ENCODE data around the gene SLC35D1. TPM values are rescaled to one million over a fixed set of nuclear protein-coding genes. Genes with fewer than 3 reads are reported as not detected.

The SLC35D1 gene
- polyA plus RNA-seq, 1 donor (not counting 4 experiments of a cell fraction or from before 2014, with no cell fraction given), result 12.2 TPM

- Histone ChIP-seq H3K36me3 (ENCODE audit: control insufficient read depth in 2 of 2, extremely low read depth in 1 of 2, insufficient read depth in 2 of 2, low read length in 2 of 2) (peaks cover 0 to 8% of the 10 kb centered on the region in 2 experiments), H3K79me2 (ENCODE audit: control insufficient read depth, insufficient read depth, low read length) (no peaks in the 10 kb centered on the region), H3K4me1 (ENCODE audit: control insufficient read depth, extremely low read depth, insufficient read depth, low read length) (no peaks in the 10 kb centered on the region), H3K27me3 (ENCODE audit: control insufficient read depth, extremely low read depth, insufficient read depth, low read length) (no peaks in the 10 kb centered on the region), H3K9me1 (ENCODE audit: control insufficient read depth, extremely low read depth, insufficient read depth, low read length) (no peaks in the 10 kb centered on the region), H3K9ac (ENCODE audit: control insufficient read depth, extremely low read depth, insufficient read depth, low read length) (no peak overlapping the region), H3K9me3 (ENCODE audit: control insufficient read depth, low read depth, low read length) (no peaks in the 10 kb centered on the region), H3K27ac (ENCODE audit: control insufficient read depth, insufficient read depth, low read length) (no peak overlapping the region), H3K4me3 (ENCODE audit: control insufficient read depth in 2 of 3, extremely low read depth in 1 of 3, insufficient read depth in 2 of 3, low read depth in 1 of 3, low read length in 3 of 3) (no peak overlapping the region), H3K4me2 (ENCODE audit: control insufficient read depth, extremely low read depth, insufficient read depth, low read depth, low read length) (no peak overlapping the region), H2AFZ (ENCODE audit: control insufficient read depth, low read length) (no peak overlapping the region), H4K20me1 (ENCODE audit: control insufficient read depth, extremely low read depth, insufficient read depth, low read length) (no peaks in the 10 kb centered on the region)
- FAIRE-seq, result peak; percentile 99
- dilution Hi-C loops (cut with MboI; ENCODE audit: extremely low pct_ligation_motif_present, low sequenced_read_pairs), result no loop called here
- peak; percentile 82 to 86 (median 83) for TF ChIP-seq CTCF (optimal IDR thresholded peaks at IDR 0.05 in 1 of 3, IDR thresholded peaks at IDR 0.05 in 1 of 3, conservative IDR thresholded peaks at IDR 0.05 in 1 of 3; ENCODE audit: extremely low read depth in 1 of 3, insufficient read depth in 2 of 3, low read length in 3 of 3)
- TF ChIP-seq EZH2 (IDR thresholded peaks at IDR 0.05; ENCODE audit: low read length), result no peak
- no peak for DNase-seq (ENCODE audit: low read depth, low spot score)
Measured at GRCh38 chr1:66996018-66996682, 57.8 kb downstream of the SLC35D1 start.

DNA sequence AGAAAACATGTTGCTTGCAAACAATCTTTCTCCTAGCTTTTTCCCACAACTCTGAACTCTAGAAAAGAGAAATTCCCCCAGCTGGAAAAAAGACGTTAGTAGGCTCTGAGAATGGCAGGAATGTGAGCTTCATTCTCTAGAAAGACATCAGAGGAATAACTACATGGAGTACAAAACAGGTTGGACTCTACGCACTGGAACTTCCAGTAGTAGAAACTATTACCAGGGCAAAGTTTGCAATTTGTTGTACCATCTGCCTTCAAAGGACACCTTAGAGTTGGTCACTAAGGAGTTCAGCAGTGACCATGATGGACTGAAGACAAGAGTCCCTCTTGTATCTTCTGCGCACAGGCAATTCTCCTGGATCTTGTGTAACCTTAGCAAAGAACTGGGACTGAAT lies 60.9 kb downstream of the SLC35D1 start:
- Histone ChIP-seq H4K20me1 (ENCODE audit: control insufficient read depth, extremely low read depth, insufficient read depth, low read length) (no peaks in the 10 kb centered on the region), H3K27me3 (ENCODE audit: control insufficient read depth, extremely low read depth, insufficient read depth, low read length) (no peaks in the 10 kb centered on the region), H3K9me3 (ENCODE audit: control insufficient read depth, low read depth, low read length) (no peaks in the 10 kb centered on the region), H3K36me3 (ENCODE audit: control insufficient read depth in 2 of 2, extremely low read depth in 1 of 2, insufficient read depth in 2 of 2, low read length in 2 of 2) (peaks cover 0 to 8% of the 10 kb centered on the region in 2 experiments), H3K4me1 (ENCODE audit: control insufficient read depth, extremely low read depth, insufficient read depth, low read length) (no peaks in the 10 kb centered on the region), H3K27ac (ENCODE audit: control insufficient read depth, insufficient read depth, low read length) (no peak overlapping the region), H3K9me1 (ENCODE audit: control insufficient read depth, extremely low read depth, insufficient read depth, low read length) (no peaks in the 10 kb centered on the region), H3K4me2 (ENCODE audit: control insufficient read depth, extremely low read depth, insufficient read depth, low read depth, low read length) (no peak overlapping the region), H3K4me3 (ENCODE audit: control insufficient read depth in 2 of 3, extremely low read depth in 1 of 3, insufficient read depth in 2 of 3, low read depth in 1 of 3, low read length in 3 of 3) (no peak overlapping the region), H3K79me2 (ENCODE audit: control insufficient read depth, insufficient read depth, low read length) (no peaks in the 10 kb centered on the region), H2AFZ (ENCODE audit: control insufficient read depth, low read length) (no peak overlapping the region), H3K9ac (ENCODE audit: control insufficient read depth, extremely low read depth, insufficient read depth, low read length) (no peak overlapping the region)
- no peak for DNase-seq (ENCODE audit: low read depth, low spot score)
- no peak for TF ChIP-seq CTCF (optimal IDR thresholded peaks at IDR 0.05 in 1 of 3, IDR thresholded peaks at IDR 0.05 in 1 of 3, conservative IDR thresholded peaks at IDR 0.05 in 1 of 3; ENCODE audit: extremely low read depth in 1 of 3, insufficient read depth in 2 of 3, low read length in 3 of 3)
- no peak for TF ChIP-seq EZH2 (IDR thresholded peaks at IDR 0.05; ENCODE audit: low read length)
- FAIRE-seq, result no peak
- dilution Hi-C loops (cut with MboI; ENCODE audit: extremely low pct_ligation_motif_present, low sequenced_read_pairs), result no loop called here

All from keratinocyte (primary cell).